Measurements from ENCODE around the gene RNF11.

The RNF11 gene

DNA sequence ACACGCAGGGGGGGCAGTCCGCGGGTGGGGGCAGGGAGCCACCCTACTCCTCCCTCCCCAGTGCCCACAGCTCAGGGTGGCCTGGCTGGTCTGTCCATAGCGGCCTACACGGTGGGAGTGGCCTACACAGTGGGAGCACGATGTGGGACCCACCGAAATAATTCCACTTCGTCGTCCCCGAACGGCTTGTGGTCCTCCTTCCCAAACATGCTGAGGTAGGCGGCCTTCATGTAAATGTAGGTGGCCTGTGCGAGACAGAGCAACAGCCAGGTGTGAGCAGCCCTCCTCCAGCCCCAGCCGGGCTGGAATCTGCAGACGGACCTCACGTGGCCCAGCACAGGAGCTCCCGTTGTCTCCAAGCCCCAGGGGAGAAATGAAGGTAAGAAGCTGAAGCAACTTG is 59.9 kb downstream of the RNF11 start:
- DNase-seq (ENCODE audit: low read depth, low spot score), result no peak

DNA sequence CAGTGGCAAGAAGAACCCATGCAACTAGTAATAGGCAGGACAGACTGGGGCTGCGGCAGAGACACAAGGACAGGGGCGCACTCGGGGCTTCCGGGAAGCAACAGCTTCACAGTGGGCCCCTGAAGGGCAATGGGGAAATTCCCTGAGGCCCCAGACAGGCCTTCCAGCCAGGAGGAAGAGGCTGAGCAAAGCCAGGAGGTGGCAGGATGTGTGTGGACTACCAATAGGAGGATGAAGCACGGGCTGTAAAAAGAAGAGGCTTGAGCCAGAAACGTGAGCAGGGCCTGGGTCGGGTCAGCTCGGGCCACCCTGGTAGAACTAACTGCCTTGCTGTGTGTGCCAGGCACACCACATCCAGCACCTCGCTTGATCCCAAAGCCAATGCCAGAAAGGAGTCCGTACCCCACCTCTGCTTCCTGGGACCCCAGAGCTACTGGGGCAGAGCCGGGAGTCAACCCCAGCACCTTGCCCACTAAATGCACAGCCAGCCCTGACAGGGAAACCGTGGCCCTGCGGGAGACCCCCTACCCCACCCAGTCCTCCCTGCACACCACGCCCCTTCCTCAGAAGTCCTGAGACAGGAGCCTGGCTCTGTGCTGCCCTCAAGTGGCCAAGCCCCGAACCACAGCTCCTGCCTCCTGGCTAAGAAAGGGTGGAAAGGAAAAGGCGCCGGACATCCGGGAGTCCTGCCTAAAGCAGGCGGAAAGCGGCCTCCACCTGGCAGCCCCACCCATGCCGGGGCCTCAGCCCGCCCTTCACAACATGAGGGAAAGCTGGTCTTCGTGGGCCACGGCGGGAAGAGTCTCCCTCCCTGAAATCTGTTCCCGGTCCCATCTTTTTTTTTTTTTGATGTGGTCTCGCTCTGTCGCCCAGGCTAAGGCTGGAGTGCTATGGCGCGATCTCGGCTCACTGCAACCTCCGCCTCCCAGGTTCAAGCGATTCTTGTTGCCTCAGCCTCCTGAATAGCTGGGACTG is 60.6 kb downstream of the RNF11 start:
- DNase-seq (ENCODE audit: low read depth, low spot score), result peak; percentile 26

DNA sequence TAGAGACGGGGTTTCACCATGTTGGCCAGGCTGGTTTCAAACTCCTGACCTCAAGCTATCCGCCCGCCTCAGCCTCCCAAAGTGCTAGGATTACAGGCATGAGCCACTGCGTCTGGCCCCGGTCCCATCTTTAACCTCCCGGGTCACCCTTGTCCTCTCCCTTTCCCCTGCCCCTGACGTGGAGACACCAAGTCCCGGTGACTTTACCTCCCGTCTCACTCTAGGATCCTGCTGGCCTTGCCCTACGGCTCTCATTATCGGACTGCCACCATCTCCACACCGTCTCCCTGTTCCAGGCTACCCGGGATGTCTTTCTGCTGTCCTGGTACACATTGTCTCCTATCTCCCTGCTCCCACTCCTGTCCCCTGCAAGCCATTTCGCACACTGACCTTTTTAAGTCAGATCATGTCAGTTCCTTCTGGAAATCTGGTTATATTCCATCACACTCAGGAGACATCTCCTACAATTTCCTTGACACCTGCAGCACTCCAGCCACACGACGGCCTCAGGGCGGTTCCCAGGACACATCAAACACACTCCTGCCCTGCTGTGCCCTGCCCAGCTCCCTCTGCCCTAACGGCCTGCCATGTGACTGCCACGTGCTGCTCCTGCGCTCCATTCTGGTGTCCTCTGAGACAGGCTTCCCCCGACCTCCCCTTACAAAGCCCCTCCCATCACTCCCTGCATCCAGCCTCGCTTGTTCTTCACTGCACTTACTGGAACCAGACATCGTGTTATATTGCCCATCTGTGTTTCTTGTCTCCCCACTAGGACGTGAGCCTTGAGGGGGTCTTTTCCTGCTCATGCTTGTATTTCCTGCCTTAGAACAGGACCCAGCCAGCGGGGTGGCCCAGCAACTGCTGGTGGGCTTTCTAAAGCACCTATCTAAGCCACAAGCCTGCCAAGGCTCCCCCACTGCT is 61.6 kb downstream of the RNF11 start:
- no peak for DNase-seq (ENCODE audit: low read depth, low spot score)

DNA sequence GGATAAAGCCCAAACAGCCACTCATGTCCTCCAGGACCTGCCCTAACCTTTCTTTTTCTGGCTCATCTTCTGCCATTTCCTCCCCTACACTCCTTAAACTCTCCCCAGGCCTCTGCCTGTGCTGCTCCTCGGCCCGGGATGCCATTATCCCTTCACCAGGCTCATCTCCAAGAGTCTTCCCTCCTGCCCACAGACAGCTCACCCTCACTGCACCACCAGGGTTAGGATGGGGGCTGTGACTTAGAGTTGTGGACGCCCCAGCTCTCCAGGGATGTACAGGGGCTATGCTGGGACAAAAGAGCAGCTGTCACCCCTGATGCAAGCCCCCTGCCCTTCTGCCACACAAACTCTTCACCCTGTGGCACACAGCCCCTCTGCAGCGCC is 62.2 kb downstream of the RNF11 start:
- no peak for DNase-seq (ENCODE audit: low read depth, low spot score)

DNA sequence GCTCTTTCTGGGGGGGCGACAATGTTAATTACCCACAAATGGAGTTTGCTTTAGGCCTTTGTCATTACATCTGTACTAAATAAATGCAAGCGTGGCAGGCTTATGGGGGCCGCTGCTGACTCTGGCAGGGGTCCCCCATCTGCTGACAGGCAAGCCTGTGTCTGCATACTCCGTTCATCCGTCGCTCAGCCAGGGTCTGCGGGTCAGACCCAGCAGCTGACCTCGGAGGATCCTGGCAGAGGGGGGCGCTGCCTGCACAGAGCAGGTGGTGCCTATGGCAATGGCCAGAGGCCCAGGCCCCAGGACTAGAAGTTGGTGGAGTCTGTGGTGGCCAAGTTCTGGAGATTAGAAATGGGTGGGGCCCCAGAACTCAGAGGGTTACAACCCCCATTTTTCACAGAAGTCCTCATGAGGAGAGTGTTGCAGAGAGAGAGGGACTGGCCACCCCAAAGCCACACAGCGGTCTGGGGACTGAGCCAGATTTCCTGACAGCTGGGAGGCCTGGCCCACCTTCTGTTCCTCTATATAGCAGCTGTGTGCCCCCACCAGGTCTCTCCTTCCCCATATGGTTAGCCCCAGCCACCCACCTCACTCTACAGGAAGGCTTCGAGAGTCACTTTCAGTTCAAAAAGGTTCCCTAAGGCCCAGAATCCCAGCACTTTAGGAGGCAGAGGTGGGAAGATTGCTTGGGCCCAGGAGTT is 63.3 kb downstream of the RNF11 start:
- no peak for DNase-seq (ENCODE audit: low read depth, low spot score)

- no peak for DNase-seq (ENCODE audit: low read depth, low spot score)
Observed at GRCh38 chr1:51299981-51300670, 64.1 kb downstream of the RNF11 start.

DNA sequence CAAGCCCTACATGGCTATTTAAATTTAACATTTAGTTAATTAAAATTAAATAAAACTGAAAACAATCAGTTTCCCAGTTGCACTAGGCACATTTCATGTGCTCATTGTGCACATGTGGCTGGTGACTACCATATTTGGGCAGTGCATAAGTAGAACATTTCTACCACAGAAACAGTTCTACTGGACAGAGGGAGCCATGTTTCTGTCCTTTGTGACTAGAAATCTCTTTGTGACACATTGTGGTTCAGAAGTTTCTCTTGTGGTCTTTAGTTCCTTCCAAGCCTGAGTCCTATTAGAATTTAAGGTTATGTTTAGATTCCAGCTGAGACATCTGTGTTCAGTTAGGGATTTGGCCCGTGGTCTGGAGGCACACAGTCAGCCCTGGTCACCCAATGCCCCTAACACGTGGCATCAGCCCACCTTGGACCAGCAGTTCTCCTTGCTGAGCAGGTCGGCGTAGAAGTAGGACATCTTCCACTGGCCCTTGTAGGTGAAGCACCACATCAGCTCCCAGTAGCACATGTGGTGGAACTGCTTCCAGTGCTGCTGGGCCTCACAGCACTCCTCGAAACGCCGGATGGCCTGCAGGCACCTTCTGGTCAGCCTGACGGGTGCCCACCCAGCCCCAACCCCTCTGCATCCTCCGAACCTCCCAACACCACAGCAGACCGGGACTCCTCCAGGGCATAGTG is 65.2 kb downstream of the RNF11 start:
- no peak for DNase-seq (ENCODE audit: low read depth, low spot score)

DNA sequence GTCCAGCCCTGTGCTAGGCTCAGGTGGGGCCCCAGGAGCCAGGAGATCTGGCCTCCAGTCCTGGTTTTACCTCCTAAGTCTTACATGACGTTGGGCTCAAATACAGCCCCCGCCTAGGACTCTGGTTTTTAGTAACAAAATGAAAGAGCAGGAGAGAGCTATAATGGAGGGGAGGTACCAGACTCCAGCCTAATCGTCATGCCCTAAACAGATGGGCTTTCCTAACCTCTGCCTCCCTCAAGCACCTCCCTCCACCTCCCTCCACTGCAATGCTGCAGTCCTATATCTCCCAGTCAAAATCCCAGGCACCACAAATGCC is 65.7 kb downstream of the RNF11 start:
- DNase-seq (ENCODE audit: low read depth, low spot score), result no peak

GRCh38 chr1:51302270-51302669 is 66.2 kb downstream of the RNF11 start:
- DNase-seq (ENCODE audit: low read depth, low spot score), result no peak

DNA sequence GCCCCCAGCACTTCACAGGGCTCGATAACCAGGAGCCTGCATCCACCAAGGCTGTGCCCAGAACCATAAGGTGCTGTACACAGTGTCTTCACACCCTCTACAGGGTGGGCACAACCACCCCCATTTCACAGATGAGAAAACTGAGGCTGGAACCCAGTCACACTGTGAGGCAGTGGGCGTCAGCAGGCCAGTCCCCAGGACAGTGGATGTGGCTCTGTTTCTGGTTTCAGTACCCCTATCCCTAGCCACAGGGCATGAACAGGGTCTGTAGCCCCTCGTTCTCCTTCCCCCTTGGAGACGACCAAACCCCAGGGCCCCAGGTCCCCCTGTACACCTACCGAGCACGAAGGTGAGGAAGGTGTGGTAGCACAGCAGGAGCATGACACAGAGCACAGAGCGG is 66.7 kb downstream of the RNF11 start:
- no peak for DNase-seq (ENCODE audit: low read depth, low spot score)

DNA sequence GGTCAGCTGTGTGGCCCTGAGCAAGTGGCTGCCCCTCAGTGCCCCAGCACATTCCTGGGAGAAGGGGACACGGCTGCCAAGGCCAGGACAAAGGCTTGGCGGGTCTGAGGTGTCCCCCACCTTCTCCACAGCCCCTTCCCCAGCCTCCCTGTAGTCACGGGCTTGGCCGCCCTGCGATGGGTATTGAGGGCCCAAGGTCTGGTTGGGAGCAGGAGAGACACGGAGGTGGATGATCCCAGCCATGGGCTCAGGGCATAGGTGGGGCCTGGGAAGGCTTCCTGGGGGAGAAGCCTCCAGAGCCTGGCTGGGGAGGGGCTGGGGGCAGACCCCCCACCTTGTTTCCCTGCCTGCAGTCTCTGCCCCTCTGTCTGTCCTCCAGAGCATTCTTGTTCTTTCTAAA is 67.2 kb downstream of the RNF11 start:
- no peak for DNase-seq (ENCODE audit: low read depth, low spot score)

- DNase-seq (ENCODE audit: low read depth, low spot score), result no peak
Observed at GRCh38 chr1:51303751-51304251, 67.7 kb downstream of the RNF11 start.

DNA sequence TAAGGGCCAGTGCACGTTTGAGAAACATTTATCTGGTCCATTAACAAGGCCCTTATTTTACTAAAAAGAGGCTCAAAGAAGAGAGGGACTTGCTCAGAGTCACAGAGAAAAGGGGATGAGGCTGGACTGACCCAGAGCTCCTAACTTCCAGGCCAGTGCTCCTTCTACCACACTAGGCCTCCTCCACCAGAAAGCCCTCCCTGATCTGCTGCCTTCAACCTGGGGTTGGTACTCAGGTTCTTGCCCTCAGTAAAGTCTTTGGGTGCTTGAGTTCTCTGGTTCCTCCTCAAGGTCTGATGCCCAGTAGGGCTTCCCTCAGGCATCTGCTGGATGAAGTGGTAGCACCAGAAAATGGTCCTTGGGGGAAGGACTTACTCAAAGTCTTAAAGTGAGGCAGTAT is 68.3 kb downstream of the RNF11 start:
- DNase-seq (ENCODE audit: low read depth, low spot score), result no peak

DNA sequence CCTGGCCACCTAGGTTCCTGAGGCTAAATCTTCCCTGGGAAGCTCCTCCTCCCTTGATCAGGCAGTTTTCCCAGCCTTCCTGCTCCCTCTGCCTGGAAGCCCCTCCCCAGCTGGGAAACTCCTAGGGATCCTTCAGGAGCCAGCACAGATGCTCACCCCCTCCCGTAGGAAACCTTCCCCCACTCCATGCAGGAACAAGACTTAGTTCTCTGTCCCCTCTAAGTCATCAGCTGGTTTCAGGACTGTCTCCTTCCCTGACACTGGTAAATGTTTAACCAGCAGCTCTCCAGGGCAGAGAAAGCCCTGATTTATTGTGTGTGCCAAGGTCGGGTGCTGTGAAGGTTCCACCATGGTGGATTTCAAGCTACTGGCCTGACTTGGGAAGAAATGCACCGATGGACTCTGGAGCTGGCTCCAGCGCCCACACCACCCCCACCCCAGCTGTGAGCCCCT is 69.3 kb downstream of the RNF11 start:
- DNase-seq (ENCODE audit: low read depth, low spot score), result no peak

GRCh38 chr1:51306950-51307349 is 70.9 kb downstream of the RNF11 start:
- DNase-seq (ENCODE audit: low read depth, low spot score), result no peak

GRCh38 chr1:51308636-51309035 is 72.6 kb downstream of the RNF11 start:
- no peak for DNase-seq (ENCODE audit: low read depth, low spot score)

GRCh38 chr1:51309291-51309690 is 73.2 kb downstream of the RNF11 start:
- DNase-seq (ENCODE audit: low read depth, low spot score), result no peak

GRCh38 chr1:51310871-51311613 is 75.0 kb downstream of the RNF11 start:
- DNase-seq (ENCODE audit: low read depth, low spot score), result no peak

DNA sequence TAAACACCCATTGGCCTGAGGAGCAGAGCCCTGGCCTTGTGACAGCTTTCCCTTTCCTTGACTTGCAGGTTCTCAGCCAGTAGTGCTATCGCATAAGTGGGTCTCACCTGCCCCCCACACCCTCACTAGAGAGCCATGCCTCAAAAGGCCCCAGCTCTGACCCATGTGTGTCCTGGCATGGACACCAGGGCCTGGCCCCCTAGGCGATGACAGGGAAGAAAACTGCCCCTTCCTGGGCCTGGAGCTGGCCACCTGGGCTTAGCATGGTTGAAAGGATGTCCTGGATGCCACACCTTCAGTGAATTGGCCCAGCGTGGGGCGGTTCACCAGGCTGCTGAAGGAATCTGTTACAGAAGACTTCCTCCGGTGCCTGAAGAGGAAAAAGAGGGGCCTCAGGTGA is 75.8 kb downstream of the RNF11 start:
- no peak for DNase-seq (ENCODE audit: low read depth, low spot score)

GRCh38 chr1:51312718-51313117 is 76.6 kb downstream of the RNF11 start:
- no peak for DNase-seq (ENCODE audit: low read depth, low spot score)

Measured in activated CD4-positive, CD25-positive, alpha-beta regulatory T cell treated with anti-CD3 and anti-CD28 coated beads, Interleukin-2, amount 50 U/mL, for 16 hours (primary cell).